ENCODE measurements around the gene DLG5. TPM values are rescaled to one million over a fixed set of nuclear protein-coding genes. Genes with fewer than 3 reads are reported as not detected.

DLG5 gene
- total RNA-seq, 1 donor from 2014 or later, result 22.2 TPM

DNA sequence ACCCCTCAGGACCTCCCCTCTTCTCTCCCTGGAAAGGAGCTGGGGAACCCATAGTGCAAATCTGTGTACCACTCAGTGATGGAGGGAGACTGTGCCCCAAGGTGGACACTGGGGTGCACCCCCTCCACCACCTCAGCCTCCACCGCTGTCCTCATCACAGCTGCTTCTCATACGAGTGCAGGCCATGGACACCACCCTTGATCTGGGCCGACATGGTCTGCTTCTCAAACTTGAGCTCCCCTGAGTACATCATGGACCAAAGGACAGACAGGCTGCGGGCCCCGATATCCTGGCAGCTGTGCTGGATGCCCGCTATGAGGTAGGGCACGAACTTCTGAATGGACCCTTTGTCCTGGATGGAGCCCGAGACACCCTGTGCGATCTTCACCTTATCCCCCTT is 146.4 kb downstream of the DLG5 start:
- no peaks in the 10 kb centered on the region for H3F3A ChIP-seq (ENCODE audit: low read depth)
- no peaks in the 10 kb centered on the region for H3K9me3 ChIP-seq (ENCODE audit: low read depth)
- Mint-ChIP-seq H3K4me1 (peaks cover 4% of the 10 kb centered on the region), H3K9me3 (peaks cover 20% of the 10 kb centered on the region), H3K27me3 (ENCODE audit: insufficient read depth, low read depth) (peaks cover 4% of the 10 kb centered on the region), H3K4me3 (no peak overlapping the region), H3K36me3 (peaks cover 47% of the 10 kb centered on the region), H3K27ac (no peak overlapping the region)
- H3K27ac ChIP-seq, result no peak overlapping the region
- H3K36me3 ChIP-seq, result no peaks in the 10 kb centered on the region
- no peaks in the 10 kb centered on the region for H3K79me2 ChIP-seq (ENCODE audit: low read depth)
- TF ChIP-seq EZH2 (IDR thresholded peaks at IDR 0.05) (no peak), EZH2phosphoT487 (IDR thresholded peaks at IDR 0.05) (no peak), CTCF (IDR thresholded peaks at IDR 0.05) (no peak)
- H3K4me3 ChIP-seq, result no peak overlapping the region
- H3K4me1 ChIP-seq, result no peaks in the 10 kb centered on the region
- H3K9ac ChIP-seq, result no peak overlapping the region
- H2AFZ ChIP-seq (replicated peaks), result no peak overlapping the region
- no peak for DNase-seq (ENCODE audit: low spot score)
- no peak overlapping the region for H3K4me2 ChIP-seq
- no peaks in the 10 kb centered on the region for H4K20me1 ChIP-seq (ENCODE audit: low read depth)
- no peaks in the 10 kb centered on the region for H3K27me3 ChIP-seq

DNA sequence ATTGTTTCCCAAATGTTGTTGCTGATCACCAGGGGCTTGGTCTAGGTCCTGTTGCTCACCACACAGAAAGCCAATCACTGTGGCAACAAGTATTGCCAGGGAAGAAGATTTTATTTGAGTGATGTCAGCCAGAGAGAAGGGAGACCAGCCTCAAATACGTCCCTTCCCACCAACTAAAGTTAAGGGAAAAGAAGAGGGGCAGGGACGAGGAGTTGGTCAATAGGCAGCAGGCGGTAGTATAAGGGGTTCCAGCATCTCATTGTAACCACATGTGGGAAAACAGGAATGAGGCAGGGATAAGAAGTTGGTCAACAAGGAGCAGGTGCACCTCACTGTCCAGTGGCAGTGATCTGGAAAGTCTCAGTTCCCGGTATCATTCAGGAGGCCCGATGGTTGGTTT is 150.1 kb downstream of the DLG5 start:
- H3K36me3 Mint-ChIP-seq, result peaks cover 37% of the 10 kb centered on the region
- H3K36me3 ChIP-seq, result no peaks in the 10 kb centered on the region
- H3K4me1 Mint-ChIP-seq, result peaks cover 15% of the 10 kb centered on the region
- no peak for DNase-seq (ENCODE audit: low spot score)
- H3F3A ChIP-seq (ENCODE audit: low read depth), result no peaks in the 10 kb centered on the region
- no peaks in the 10 kb centered on the region for H3K9me3 ChIP-seq (ENCODE audit: low read depth)
- no peak overlapping the region for H3K4me3 Mint-ChIP-seq
- H2AFZ ChIP-seq (replicated peaks), result no peak overlapping the region
- H3K27ac ChIP-seq, result no peak overlapping the region
- H3K79me2 ChIP-seq (ENCODE audit: low read depth), result no peaks in the 10 kb centered on the region
- peaks cover 20% of the 10 kb centered on the region for H3K9me3 Mint-ChIP-seq
- H3K27me3 Mint-ChIP-seq (ENCODE audit: insufficient read depth, low read depth), result peaks cover 4% of the 10 kb centered on the region
- H3K4me1 ChIP-seq, result peaks cover 6% of the 10 kb centered on the region
- no peaks in the 10 kb centered on the region for H3K27me3 ChIP-seq
- TF ChIP-seq EZH2phosphoT487 (IDR thresholded peaks at IDR 0.05) (no peak), CTCF (IDR thresholded peaks at IDR 0.05) (no peak), EZH2 (IDR thresholded peaks at IDR 0.05) (no peak)
- no peaks in the 10 kb centered on the region for H4K20me1 ChIP-seq (ENCODE audit: low read depth)
- no peak overlapping the region for H3K4me3 ChIP-seq
- no peak overlapping the region for H3K9ac ChIP-seq
- H3K27ac Mint-ChIP-seq, result no peak overlapping the region
- H3K4me2 ChIP-seq, result no peak overlapping the region

- H3F3A ChIP-seq (ENCODE audit: low read depth), result no peaks in the 10 kb centered on the region
- no peak overlapping the region for H3K4me2 ChIP-seq
- Mint-ChIP-seq H3K9me3 (peaks cover 20% of the 10 kb centered on the region), H3K4me1 (peaks cover 15% of the 10 kb centered on the region), H3K36me3 (peaks cover 26% of the 10 kb centered on the region), H3K27me3 (ENCODE audit: insufficient read depth, low read depth) (peaks cover 7% of the 10 kb centered on the region), H3K4me3 (no peak overlapping the region), H3K27ac (peak overlapping the region; percentile 46)
- H3K27me3 ChIP-seq, result no peaks in the 10 kb centered on the region
- H3K4me3 ChIP-seq, result no peak overlapping the region
- H3K9ac ChIP-seq, result no peak overlapping the region
- no peak for DNase-seq (ENCODE audit: low spot score)
- H3K4me1 ChIP-seq, result peaks cover 7% of the 10 kb centered on the region
- H3K9me3 ChIP-seq (ENCODE audit: low read depth), result no peaks in the 10 kb centered on the region
- no peaks in the 10 kb centered on the region for H3K36me3 ChIP-seq
- no peak overlapping the region for H3K27ac ChIP-seq
- TF ChIP-seq EZH2 (IDR thresholded peaks at IDR 0.05) (no peak), EZH2phosphoT487 (IDR thresholded peaks at IDR 0.05) (no peak), CTCF (IDR thresholded peaks at IDR 0.05) (no peak)
- H2AFZ ChIP-seq (replicated peaks), result no peak overlapping the region
- no peaks in the 10 kb centered on the region for H4K20me1 ChIP-seq (ENCODE audit: low read depth)
- H3K79me2 ChIP-seq (ENCODE audit: low read depth), result no peaks in the 10 kb centered on the region
These were observed 151.6 kb downstream of the DLG5 start for GRCh38 chr10:77774940-77775391.
